OCI-LY3 (cell line): ENCODE measurements around the gene ZC3H18.

ENCODE experiments used
- EZH2phosphoT487 ChIP-seq: fragments of 200-600 bp; shearing (Covaris generic); IDR thresholded peaks from 2 replicates; pipeline ENCODE4 v1.6.1; 2018; ENCODE audit warnings: antibody characterized with exemption, mixed run types, low read depth
- TF ChIP-seq, protein P1 (sequence below): fragments of 200-600, 300-600 bp; sonication (generic); IDR thresholded peaks from 2 replicates; pipeline ENCODE4 v1.5.1; 2014; ENCODE audit warnings: antibody characterized with exemption, low read length, low read depth

DNA sequence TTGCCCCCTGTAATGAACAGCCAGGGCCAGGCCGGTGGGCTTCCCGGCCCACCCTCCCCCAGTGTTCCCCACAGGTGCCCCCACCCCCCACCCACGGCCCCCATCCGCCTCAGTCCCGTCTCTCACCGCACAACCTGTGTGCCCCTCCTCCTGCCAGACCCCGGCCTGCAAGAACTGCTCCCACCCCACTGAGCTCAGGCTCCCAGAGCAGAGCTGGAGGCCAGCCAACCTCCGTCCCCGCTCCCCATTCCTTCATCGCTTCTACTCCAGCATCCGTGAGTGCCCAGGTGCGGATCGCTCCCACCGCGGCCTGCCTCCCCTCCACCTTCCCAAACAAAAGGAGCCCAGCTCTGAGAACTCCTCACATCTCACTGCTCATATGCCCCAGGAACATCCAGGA, 88.5 kb downstream of the ZC3H18 start:
- TF ChIP-seq, protein P1, sequence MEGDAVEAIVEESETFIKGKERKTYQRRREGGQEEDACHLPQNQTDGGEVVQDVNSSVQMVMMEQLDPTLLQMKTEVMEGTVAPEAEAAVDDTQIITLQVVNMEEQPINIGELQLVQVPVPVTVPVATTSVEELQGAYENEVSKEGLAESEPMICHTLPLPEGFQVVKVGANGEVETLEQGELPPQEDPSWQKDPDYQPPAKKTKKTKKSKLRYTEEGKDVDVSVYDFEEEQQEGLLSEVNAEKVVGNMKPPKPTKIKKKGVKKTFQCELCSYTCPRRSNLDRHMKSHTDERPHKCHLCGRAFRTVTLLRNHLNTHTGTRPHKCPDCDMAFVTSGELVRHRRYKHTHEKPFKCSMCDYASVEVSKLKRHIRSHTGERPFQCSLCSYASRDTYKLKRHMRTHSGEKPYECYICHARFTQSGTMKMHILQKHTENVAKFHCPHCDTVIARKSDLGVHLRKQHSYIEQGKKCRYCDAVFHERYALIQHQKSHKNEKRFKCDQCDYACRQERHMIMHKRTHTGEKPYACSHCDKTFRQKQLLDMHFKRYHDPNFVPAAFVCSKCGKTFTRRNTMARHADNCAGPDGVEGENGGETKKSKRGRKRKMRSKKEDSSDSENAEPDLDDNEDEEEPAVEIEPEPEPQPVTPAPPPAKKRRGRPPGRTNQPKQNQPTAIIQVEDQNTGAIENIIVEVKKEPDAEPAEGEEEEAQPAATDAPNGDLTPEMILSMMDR: no peak
- TF ChIP-seq EZH2phosphoT487: no peak
